AG09319 (cell line): ENCODE results near the gene DYSF.

Experiments used
- DNase-seq: peaks from one replicate; pipeline ENCODE4 v3.0.0-alpha.2; 2010; ENCODE audit warnings: low read depth; ENCODE audit errors: extremely low read depth
- CTCF ChIP-seq: IDR thresholded peaks from 2 replicates; pipeline ENCODE4 v1.5.1; 2011; ENCODE audit warnings: low read depth, mild to moderate bottlenecking, inconsistent platforms, low read length, moderate library complexity

Gene DYSF

GRCh38 chr2:71466301-71467179 lies 13.2 kb downstream of the DYSF start:
- DNase-seq = no peak
- no peak for TF ChIP-seq CTCF

DNA sequence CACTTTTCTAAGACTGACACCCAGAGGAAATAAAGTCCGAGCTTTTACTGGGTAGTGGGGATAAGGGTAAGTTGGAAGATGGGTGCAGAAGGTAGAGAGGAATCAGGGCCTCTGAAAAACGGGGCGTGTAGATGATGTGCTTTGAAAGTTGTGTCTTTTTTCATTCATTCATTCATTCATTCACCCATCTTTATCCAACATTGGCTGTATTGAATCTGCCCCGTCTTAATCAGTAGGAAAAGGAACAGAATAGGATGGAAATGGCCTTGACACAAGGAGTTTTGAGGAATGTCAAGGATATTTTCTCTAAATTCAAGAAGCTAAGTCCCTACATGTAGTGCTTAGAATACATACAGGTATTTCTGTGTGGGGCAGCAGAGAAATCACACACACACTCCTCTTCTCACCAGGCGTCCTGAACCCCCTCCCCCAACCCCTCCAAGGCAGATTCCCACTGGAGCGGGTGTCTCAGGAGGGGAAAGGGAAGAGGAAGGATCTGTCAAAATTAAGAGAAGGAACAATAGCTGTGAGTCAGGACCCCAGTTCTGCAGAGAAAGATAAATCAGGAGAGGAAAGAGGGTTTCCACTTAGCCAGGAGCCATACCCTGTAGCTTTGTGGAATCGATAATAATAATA lies 13.9 kb downstream of the DYSF start:
- no peak for TF ChIP-seq CTCF
- DNase-seq = no peak

DNA sequence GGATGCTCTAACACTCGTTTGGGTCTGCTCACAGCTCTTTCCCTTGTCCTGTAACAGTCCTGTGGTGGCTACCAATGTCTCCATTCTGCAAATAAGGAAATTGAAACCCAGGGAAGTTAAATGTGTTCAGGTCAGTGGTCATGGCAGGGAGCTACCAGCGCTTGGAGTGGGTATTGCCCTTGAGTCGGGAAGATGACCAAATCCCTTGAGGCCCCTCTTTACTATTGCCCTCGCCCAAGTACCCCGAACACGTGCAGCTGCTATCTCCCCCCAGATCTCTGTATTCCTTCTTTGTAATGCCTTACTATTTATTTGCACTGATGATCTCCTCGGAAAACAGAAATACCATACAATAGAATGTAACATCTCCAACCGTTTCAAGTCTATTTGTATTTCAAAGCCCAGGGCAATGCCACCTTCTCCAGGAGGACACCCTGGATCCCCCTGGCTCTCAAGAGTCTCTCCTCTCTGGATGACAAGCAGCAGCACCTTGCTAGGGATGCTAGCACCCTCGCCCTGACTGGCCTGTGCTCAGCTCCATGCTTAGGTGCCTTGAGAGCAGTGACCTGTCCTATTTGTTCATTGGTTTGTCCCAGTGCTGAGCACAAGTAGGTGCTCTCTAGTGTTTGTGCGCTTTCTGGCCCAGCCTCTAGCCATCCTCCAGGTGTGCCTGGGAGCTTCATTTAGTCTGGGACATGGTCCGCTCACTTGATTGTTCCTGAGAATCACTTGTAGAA lies 15.1 kb downstream of the DYSF start:
- no peak for TF ChIP-seq CTCF
- DNase-seq = no peak

GRCh38 chr2:71469403-71470398 lies 16.3 kb downstream of the DYSF start:
- DNase-seq = no peak
- no peak for TF ChIP-seq CTCF

DNA sequence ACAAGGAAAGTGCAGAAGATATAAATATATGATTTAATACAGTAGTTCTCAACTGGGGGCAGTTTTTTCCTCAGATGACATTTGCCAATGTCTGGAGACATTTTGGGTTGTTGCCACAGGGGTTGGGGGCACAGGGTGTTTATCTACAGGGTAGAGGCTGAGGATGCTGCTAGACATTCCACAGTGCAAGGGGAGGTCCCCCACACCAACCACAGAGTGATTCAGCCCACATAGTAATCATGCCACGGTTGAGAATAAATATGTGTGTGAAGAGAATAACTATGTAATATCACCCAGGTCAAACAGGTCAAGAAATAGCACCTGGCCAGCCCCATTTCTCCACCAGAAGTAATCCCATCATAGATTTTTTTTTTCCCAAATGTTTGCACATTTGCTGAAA lies 17.9 kb downstream of the DYSF start:
- DNase-seq = no peak
- TF ChIP-seq CTCF = no peak

- TF ChIP-seq CTCF = no peak
- DNase-seq = no peak
These were observed 18.7 kb downstream of the DYSF start for GRCh38 chr2:71472019-71472418.
